ENCODE measurements around the gene EDIL3.

EDIL3 gene

DNA sequence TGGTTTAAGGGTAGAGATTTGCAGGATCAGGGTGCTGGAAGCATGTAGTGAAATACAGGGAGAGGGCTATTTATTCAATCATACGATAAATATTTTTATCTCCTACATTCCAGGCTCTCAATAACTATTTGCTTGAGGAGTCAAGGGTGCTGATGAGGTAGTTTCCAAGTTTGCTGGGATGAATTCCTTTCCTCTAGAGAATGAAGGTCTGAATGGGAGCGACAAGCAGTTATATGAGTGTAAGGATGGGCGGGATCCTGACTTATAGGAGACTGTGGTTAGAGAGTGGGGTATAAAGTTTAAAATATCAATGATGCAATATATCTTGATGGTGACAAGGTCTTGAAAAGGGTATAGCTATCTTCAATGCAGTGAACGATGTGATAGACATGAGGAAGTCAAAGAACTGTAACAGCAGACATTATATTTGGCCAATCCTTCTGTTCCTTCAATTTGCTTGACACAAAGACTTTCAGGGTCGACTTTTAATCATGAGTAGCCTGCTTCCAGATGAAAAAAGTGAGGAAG lies 462.9 kb downstream of the EDIL3 start:
- Histone ChIP-seq H3K36me3 (ENCODE audit: control insufficient read depth, insufficient read depth, low read length) (no peaks in the 10 kb centered on the region), H3K27me3 (replicated peaks; ENCODE audit: control insufficient read depth, insufficient read depth, low read length) (no peaks in the 10 kb centered on the region; the same call in 1 of the 2 replicates), H3K4me3 (replicated peaks; ENCODE audit: low read depth, low read length) (no peak overlapping the region)
- no peak for DNase-seq (ENCODE audit: extremely low read depth, insufficient read length)
- TF ChIP-seq, protein P1, sequence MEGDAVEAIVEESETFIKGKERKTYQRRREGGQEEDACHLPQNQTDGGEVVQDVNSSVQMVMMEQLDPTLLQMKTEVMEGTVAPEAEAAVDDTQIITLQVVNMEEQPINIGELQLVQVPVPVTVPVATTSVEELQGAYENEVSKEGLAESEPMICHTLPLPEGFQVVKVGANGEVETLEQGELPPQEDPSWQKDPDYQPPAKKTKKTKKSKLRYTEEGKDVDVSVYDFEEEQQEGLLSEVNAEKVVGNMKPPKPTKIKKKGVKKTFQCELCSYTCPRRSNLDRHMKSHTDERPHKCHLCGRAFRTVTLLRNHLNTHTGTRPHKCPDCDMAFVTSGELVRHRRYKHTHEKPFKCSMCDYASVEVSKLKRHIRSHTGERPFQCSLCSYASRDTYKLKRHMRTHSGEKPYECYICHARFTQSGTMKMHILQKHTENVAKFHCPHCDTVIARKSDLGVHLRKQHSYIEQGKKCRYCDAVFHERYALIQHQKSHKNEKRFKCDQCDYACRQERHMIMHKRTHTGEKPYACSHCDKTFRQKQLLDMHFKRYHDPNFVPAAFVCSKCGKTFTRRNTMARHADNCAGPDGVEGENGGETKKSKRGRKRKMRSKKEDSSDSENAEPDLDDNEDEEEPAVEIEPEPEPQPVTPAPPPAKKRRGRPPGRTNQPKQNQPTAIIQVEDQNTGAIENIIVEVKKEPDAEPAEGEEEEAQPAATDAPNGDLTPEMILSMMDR (IDR thresholded peaks at IDR 0.05; ENCODE audit: insufficient read depth, low read length, poor library complexity, severe bottlenecking) = no peak

DNA sequence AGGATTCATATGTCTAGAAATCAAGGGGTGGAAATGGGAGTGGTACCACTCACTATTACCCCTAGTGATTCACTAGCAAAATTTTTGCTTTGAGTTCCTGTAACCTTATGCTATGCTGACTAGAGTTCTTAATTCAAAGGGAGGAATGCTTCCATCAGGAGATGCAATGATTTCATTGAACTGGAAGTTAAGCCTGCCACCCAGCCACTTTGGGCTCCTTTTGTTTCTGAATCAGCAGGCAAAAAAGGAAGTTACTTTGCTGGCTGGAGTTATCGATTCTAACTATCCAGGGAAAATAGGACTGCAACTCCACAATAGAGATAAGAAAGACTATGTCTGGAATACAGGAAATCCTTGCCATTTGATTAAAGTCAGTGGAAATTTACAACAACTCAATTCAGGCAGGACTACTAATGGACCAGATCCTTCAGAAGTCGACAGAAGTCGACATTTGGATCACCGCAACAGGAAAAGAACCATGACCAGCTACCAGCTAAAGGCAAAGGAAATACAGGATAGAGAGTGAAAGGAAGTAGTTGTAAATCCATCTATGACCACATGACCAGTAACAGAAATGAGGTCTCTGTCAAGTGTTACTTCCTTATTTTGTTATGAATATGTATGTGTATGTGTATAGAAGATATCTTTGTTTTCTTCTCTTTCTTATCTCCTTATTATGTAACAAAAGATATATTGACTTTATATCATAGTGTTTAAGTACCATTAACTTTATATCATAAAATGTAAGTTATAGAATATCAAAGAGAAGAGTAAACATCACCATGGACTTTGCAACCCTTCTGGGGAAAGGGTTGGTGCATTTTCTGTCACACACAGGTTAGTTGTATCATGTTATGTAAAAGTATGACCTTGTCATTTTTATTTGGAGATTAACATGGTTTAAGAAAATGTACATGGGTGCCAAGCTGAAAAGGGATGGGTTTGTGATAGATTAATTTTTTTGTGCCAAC lies 465.3 kb downstream of the EDIL3 start:
- Histone ChIP-seq H3K36me3 (ENCODE audit: control insufficient read depth, insufficient read depth, low read length) (no peaks in the 10 kb centered on the region), H3K4me3 (replicated peaks; ENCODE audit: low read depth, low read length) (no peak overlapping the region), H3K27me3 (replicated peaks; ENCODE audit: control insufficient read depth, insufficient read depth, low read length) (no peaks in the 10 kb centered on the region; the same call in 1 of the 2 replicates)
- DNase-seq (ENCODE audit: extremely low read depth, insufficient read length) = no peak
- TF ChIP-seq, protein P1 (IDR thresholded peaks at IDR 0.05; ENCODE audit: insufficient read depth, low read length, poor library complexity, severe bottlenecking) = no peak

DNA sequence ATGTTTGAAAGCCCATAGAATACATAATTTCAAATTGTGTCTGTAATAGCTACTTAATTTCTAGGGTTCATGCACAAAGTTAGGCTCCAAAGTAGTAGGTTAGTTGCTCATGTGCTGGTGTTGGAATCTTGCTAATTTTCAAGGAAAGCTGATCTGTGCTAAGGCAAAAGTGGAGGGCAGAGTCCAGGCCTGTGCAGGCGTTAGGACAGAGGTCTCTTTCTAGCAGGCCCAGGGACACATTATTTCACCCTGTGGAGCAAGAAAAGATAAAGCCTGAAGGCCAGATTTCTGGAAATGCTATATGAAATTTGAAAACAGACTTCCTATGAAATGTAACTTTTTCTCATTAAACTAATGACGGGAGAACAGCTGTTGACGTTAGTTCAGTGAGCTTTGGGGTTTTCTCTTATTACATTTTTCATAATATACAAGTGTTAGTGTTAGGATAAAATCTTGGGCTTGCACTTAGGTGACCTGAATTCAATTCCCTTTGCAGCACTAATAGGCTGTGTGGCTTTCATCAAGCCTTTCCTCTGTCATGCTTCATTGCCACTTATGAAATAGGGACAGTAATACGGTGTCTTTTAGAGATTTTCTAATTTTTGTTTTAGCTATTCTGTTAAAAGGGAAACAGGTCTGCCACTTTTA lies 467.3 kb downstream of the EDIL3 start:
- Histone ChIP-seq H3K36me3 (ENCODE audit: control insufficient read depth, insufficient read depth, low read length) (no peaks in the 10 kb centered on the region), H3K27me3 (replicated peaks; ENCODE audit: control insufficient read depth, insufficient read depth, low read length) (no peaks in the 10 kb centered on the region), H3K4me3 (replicated peaks; ENCODE audit: low read depth, low read length) (no peak overlapping the region)
- TF ChIP-seq, protein P1 (IDR thresholded peaks at IDR 0.05; ENCODE audit: insufficient read depth, low read length, poor library complexity, severe bottlenecking) = no peak
- DNase-seq (ENCODE audit: extremely low read depth, insufficient read length) = no peak

DNA sequence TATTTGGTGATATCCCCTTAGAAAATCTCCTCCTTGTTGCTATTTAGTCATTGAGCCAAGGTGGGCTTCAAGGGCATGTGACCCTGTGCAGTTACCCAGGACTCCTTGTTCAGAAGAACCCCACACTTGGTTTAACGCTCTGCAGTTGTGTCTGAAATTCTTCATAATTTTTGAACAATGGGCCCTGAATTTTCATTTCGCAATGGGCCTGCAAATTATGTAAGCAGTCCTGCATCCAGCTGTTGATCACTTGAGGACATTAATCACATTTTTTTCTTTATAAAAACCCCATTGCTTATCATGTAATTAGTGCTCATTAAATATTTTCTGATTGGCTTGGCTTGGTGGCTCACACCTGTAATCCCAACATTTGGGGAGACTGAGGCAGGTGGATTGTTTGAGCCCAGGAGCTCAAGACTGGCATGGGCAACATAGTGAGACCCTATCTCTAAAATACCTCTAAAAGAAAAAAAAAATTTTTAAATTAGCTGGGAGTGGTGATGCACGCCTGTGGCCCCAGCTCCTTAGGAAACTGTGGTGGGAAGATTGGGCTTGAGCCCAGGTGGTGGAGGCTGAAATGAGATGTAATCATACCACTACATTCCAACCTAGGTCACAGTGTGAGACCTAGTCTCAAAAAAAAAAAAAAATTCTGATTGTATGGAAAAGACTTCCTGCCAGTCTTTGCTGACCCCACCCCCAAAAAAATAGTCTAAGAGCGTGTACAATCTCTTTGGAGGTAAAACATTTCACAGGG lies 469.8 kb downstream of the EDIL3 start:
- no peaks in the 10 kb centered on the region for H3K36me3 ChIP-seq (ENCODE audit: control insufficient read depth, insufficient read depth, low read length)
- TF ChIP-seq, protein P1 (IDR thresholded peaks at IDR 0.05; ENCODE audit: insufficient read depth, low read length, poor library complexity, severe bottlenecking) = no peak
- DNase-seq (ENCODE audit: extremely low read depth, insufficient read length) = no peak
- H3K4me3 ChIP-seq (replicated peaks; ENCODE audit: low read depth, low read length) = no peak overlapping the region
- no peaks in the 10 kb centered on the region for H3K27me3 ChIP-seq (replicated peaks; ENCODE audit: control insufficient read depth, insufficient read depth, low read length)

DNA sequence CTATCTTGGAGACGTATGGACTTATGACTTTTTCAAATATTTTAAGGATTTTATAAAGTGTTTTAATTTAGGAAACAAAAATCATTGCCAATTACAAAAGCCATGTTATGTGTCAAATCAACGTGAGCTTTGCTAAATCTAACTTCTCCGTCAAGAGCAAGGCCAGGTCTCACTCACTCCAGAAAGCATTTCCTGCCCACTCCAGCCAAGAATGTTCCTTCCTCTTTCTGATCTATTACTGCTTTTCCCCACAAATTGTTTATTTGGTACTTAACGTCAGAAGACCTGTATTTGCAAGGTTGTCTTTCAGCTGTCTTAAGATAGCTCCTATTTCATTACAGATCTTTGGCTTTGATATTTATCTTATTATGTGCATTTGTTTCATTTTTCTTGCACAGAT lies 470.5 kb downstream of the EDIL3 start:
- H3K4me3 ChIP-seq (replicated peaks; ENCODE audit: low read depth, low read length) = no peak overlapping the region
- H3K27me3 ChIP-seq (replicated peaks; ENCODE audit: control insufficient read depth, insufficient read depth, low read length) = no peaks in the 10 kb centered on the region
- H3K36me3 ChIP-seq (ENCODE audit: control insufficient read depth, insufficient read depth, low read length) = no peaks in the 10 kb centered on the region
- TF ChIP-seq, protein P1 (IDR thresholded peaks at IDR 0.05; ENCODE audit: insufficient read depth, low read length, poor library complexity, severe bottlenecking) = no peak
- no peak for DNase-seq (ENCODE audit: extremely low read depth, insufficient read length)

Measured in GM06990 (cell line).